Stimulated activated CD4-positive, alpha-beta T cell treated with anti-CD3 and anti-CD28 coated beads, TNF-alpha, amount 100 ng/mL, for 24 hours (primary cell): ENCODE data around the gene TMEM87B.
"Not testable (repeated sequence)": the region's sequence is repeated elsewhere in the genome, so short reads cannot be mapped to it uniquely, and the experiment has no call there.

ENCODE experiments used
- DNase-seq, 3 experiments: peaks; one replicate each; pipeline ENCODE4 v3.0.0-alpha.2; 2020; ENCODE audit warnings: low read depth in 3 of 3

The TMEM87B gene

DNA sequence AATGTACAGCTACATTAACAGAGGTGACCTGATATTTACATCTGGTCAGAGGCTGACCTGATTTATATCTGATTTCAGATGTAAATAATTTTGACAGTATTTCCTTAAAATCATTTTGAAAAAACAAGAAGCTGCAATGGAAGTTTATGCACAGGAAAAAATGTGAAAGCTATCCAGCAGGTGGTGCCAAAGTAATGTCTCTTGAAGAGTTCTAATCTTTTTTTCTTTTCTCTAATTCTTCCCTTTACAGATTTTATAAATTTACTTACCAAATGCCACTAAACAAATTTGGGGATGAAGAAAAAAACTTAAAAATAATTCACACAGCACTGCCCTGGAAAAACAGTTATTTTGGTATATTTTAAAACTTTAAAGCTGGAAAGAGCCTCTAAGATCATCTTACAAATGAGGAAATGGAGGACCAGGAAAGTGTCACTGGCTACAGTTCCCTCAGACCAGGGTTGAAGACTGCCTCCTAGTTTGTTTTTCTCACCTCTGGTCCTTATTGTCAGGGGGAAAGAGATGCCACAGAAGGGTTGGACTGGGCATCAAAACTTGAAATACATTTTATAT, 66.7 kb downstream of the TMEM87B start:
- peak in 2 of 3 experiments; percentile 8 to 26 for DNase-seq

DNA sequence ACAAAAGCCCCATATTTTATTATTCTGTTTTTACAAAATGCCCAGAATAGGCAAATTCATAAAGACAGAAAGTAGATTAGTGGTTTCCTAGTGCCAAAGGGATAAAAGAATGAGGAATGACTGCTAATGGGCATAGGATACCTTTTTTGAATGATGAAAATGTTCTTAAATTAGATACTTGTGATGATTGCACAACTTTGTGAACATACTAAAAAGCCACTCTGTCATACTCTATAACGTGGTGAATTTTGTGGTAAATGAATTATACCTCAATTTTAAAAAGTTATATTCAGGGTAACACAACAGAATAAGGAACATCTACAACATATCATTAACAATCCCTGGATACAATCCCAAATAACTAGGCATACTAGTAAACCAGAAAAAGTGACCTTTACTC, 74.0 kb downstream of the TMEM87B start:
- DNase-seq: no peak

- no peak for DNase-seq
Measured at GRCh38 chr2:112133344-112133743, 78.3 kb downstream of the TMEM87B start.

GRCh38 chr2:112134120-112134519, 79.1 kb downstream of the TMEM87B start:
- no peak for DNase-seq

DNA sequence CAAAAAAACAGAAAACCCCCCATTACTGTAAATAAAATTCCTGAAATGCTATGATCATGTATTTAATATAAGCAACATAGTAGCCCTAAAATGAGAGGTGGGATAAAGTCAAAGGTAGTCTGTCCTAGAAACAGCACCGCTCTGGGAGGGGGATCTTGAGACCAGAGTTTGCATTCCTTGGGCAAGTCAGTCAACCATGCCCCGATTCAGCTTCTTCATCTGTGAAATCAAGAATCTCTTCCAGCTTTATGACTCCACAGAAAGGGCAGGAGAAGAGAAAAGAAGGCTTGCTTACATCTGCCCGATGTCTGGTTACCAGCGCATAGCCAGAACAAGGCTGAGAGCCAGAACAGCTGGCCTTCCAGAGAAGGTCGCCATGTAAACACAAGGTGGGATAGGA, 81.0 kb downstream of the TMEM87B start:
- no peak for DNase-seq

DNA sequence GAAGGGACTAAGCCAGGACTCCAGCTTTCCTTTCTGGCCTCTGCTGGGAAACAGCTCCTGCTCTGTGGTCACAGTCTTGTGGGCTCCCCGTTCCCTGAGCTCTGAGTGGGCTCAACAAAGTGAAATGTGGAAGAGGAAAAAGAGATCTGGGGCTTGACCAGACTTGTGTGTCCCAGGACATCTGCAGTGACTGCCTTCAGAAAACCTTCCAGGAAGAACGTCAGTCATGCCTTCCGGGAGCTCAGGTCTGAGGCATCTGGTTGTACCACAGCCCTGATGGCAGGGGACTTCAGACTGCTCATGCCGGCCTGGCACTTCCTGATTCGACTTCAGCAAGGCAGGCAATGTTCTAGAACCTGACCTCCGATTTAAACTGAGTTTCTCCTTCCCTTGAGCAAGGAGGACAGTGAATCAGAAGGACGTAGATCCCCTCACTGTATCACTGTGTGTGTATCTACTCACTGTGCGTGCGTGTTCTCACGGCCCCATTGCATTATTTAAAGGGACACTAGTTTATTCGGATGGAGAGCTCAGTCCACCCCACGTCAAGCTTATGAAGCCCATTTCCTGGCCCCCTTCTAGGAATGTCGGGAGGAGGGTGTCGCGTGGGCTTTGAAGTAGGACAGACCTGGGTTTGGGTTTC, 82.6 kb downstream of the TMEM87B start:
- DNase-seq: no peak

- DNase-seq: no peak
Measured at GRCh38 chr2:112138159-112139032, 83.3 kb downstream of the TMEM87B start, which contains the start of gene FBLN7. TSS of gene FBLN7 (plus strand) at chr2:112138385. CDS start at chr2:112138656, 271 bp downstream.

GRCh38 chr2:112139033-112139614, 84.1 kb downstream of the TMEM87B start:
- not testable (repeated sequence) for DNase-seq

GRCh38 chr2:112139661-112140204, 84.7 kb downstream of the TMEM87B start:
- DNase-seq: not testable (repeated sequence)

DNA sequence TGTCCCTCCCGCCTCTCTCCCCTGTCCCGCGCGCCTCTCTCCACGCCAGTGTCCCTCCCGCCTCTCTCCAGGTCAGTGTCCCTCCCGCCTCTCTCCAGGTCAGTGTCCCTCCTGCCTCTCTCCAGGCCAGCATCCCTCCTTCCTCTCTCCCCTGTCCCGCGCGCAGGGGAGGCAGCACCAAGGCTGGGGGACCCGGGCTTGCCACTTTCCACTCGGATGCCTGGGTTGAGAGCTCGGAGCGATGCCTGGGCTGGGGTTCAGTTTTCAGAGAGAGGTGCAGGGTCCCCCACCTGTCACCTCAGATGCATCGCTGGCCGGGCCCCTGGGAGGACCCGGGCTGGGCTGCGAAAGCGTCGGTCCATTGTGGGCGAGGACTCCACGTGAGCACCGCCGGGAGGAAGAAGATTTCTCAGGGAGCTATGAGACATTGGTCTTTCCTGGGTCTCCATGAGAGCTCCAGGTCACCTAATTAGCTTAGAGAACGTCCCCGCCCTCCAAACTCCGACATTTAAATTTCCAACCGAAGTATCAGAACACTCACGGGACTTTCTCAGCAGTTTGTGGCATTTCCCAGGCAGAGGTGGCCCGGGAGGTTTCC, 85.2 kb downstream of the TMEM87B start:
- no peak for DNase-seq

- DNase-seq: no peak
Measured at GRCh38 chr2:112140899-112141625, 86.0 kb downstream of the TMEM87B start.

- DNase-seq: no peak
Measured at GRCh38 chr2:112141626-112142007, 86.5 kb downstream of the TMEM87B start.

DNA sequence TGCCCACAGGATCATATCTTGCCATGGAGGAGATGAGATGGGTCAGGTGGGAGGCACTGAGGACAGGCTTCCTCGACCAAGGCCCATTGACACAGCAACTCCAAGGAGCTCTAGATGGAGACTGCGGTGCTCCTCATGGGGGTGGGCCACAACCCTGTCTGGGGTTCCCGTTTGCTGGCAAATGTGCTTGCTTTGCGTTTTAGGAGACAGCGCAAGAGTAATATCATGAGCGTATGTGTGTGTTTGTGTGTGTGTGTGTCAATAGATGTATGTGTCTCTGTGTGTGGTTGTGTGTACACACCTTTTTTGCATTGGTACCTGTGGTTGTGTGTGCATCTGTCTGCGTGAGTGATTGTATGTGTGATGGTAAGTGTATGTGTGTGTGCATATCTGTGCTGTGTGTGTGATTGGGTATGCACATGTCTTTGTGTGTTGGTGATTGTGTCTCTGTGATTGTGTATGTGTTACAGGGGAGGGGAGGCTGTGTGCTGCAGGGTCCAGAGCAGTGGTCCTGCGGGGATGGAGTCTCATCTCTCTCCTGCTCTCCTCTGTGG, 87.5 kb downstream of the TMEM87B start:
- no peak for DNase-seq

DNA sequence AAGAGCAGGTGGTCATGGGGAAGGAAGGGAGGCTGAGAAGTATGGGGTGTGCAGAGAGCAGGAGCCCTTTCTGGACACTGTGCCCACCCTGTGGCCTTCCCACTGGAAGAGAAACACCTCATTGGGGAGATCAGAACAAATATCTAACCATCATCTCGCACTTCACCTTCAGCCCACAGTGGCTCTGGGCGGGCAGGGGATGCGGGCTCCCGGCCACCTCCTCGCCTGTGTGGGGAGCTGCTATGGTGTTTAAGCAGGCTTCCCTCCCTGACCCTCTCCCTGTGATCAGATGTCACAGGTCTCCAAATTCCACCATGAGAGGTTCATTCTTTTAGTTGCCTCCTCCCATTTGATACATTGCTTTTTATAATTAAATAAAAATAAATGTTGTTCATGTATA, 88.1 kb downstream of the TMEM87B start:
- DNase-seq: no peak

- no peak for DNase-seq
Measured at GRCh38 chr2:112144966-112145365, 89.9 kb downstream of the TMEM87B start.

- DNase-seq: no peak
Measured at GRCh38 chr2:112147382-112148168, 92.5 kb downstream of the TMEM87B start.

GRCh38 chr2:112148477-112148876, 93.4 kb downstream of the TMEM87B start:
- no peak for DNase-seq

GRCh38 chr2:112149194-112149593, 94.1 kb downstream of the TMEM87B start:
- DNase-seq: no peak

DNA sequence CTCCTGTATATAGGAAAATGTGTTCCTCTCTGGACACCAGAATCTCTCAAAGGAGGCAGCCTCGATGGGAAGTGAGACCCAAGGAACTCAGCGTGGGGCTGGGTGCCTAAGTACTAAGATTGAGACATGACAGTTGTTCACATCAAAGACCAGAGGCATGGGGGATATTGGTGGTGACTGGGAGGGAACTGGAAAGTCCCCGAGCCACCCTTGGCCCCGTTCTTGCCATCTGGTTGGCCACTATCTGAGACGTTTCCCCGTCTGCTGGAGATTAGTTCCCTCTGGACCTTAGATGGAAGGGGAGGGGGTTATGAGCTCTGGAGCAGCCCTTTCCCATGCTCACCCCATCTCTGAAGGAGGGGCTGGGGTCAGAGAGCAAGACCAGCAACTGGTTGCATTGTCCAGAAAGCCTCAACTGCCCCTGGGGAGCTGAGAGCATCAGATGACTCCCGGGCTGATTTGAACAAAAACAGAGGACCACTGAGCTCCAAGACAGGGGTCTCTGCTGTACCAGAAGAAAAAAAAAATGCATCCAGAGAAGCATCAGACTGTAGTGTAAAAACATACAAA, 94.9 kb downstream of the TMEM87B start:
- no peak for DNase-seq

DNA sequence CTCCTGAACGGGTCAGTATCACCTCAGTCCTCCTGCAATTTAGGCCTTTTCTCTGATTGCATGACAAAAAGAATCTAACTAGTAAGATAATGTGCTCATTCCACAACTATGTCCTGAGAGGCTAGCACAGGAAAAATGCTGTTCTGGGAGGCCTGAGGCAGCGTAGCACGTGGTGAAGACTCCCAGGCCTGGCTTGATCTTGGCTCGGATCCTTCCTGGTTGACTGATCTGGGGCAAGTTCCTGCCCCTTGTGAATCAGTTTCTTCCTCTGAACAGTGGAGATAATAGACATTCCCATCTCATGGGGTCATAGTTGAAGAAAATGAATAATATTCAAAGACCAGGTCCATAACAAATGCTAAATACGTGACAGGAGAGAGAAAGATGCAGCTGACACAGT, 95.4 kb downstream of the TMEM87B start:
- no peak for DNase-seq
